ENCODE measurements around the gene GLI3. TPM values are rescaled to one million over a fixed set of nuclear protein-coding genes. Genes with fewer than 3 reads are reported as not detected.

GLI3 gene
- total RNA-seq, 1 experiment from 2014 or later = 45.0 TPM

DNA sequence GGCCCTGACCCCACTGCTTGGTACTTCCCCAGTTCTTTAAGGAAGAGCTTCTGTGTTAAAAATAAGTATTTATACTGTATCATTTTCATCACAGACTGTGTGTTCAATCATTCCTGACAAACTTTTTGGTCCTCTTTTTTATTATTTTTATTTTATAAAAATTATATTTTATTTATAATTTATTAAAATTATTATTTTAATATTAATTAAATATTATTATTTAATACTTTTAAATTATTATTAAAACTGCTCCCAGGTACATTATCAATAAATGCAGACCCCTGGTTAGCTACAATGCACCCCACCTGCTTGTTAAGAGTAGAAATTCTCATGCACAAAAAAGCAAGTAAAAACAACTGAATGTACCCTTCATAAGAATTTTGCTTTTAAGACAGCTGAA, 172.0 kb downstream of the GLI3 start:
- H2BK12ac ChIP-seq (ENCODE audit: insufficient read length, low read depth, low read length) = no peak overlapping the region
- no peaks in the 10 kb centered on the region for H3K79me1 ChIP-seq (ENCODE audit: insufficient read depth, low read depth, low read length, poor library complexity, severe bottlenecking)
- H3K36me3 Mint-ChIP-seq (ENCODE audit: insufficient read depth in 1 of 3, low read depth in 3 of 3) = no peaks in the 10 kb centered on the region
- H3K18ac ChIP-seq (ENCODE audit: insufficient read length, low read depth, low read length) = no peak overlapping the region
- H3K9me3 ChIP-seq (ENCODE audit: control insufficient read depth, low read depth, low read length) = no peaks in the 10 kb centered on the region
- no peak overlapping the region for H4K5ac ChIP-seq (ENCODE audit: insufficient read length, low read depth, low read length)
- no peak overlapping the region for H2BK5ac ChIP-seq (ENCODE audit: insufficient read length, low read length)
- peaks cover 47 to 50% of the 10 kb centered on the region in 2 experiments for H3K4me1 Mint-ChIP-seq
- no peak overlapping the region for H2BK20ac ChIP-seq (ENCODE audit: low read depth, low read length, poor library complexity, severe bottlenecking)
- peaks cover 11% of the 10 kb centered on the region; the same call in 1 of the 2 replicates for H3K4me1 ChIP-seq (ENCODE audit: insufficient read depth, low read length)
- H3K27ac Mint-ChIP-seq = peak overlapping the region in 1 of 3 experiments; percentile 95; a peak in 1 of 7 replicates
- H3K27ac ChIP-seq (ENCODE audit: insufficient read length, low read depth, low read length) = no peak overlapping the region
- no peaks in the 10 kb centered on the region for H4K20me1 ChIP-seq (ENCODE audit: control insufficient read depth, insufficient read depth, insufficient read length)
- H3K27me3 ChIP-seq (ENCODE audit: insufficient read depth, low read length) = no peaks in the 10 kb centered on the region; the same call in 1 of the 2 replicates
- no peak overlapping the region for H2AK5ac ChIP-seq (ENCODE audit: insufficient read length, low read length)
- H3K27me3 Mint-ChIP-seq (ENCODE audit: low read depth) = no peaks in the 10 kb centered on the region; the same call in 1 of the 2 replicates
- H3K4me2 ChIP-seq (ENCODE audit: insufficient read depth, insufficient read length, low read length) = no peak overlapping the region
- H3K56ac ChIP-seq (ENCODE audit: insufficient read length, low read depth, low read length) = no peak overlapping the region
- H3K4ac ChIP-seq (ENCODE audit: low read depth, low read length) = no peak overlapping the region
- no peak overlapping the region for H3T11ph ChIP-seq (ENCODE audit: low read length)
- H3K9ac ChIP-seq (ENCODE audit: extremely low read depth, insufficient read length, low read length) = no peak overlapping the region
- 0 out of 5 replicates have a peak overlapping the region, but pooled peaks of 1 of the 2 experiments have one; percentile 8 for H3K4me3 Mint-ChIP-seq
- no peak overlapping the region for H4K91ac ChIP-seq (ENCODE audit: insufficient read length, low read depth, low read length)
- no peak overlapping the region for H2BK120ac ChIP-seq (ENCODE audit: low read depth, low read length, poor library complexity, severe bottlenecking)
- H3K23ac ChIP-seq (ENCODE audit: insufficient read length, low read depth, low read length) = no peak overlapping the region
- no peaks in the 10 kb centered on the region for H3K23me2 ChIP-seq (ENCODE audit: insufficient read length, low read depth, low read length, poor library complexity, severe bottlenecking)
- no peak for DNase-seq
- no peak for TF ChIP-seq CTCF (conservative IDR thresholded peaks at IDR 0.05)
- H3K79me2 ChIP-seq (ENCODE audit: insufficient read depth, low read length) = no peaks in the 10 kb centered on the region
- no peak overlapping the region for H2AFZ ChIP-seq (ENCODE audit: low read length)
- H4K8ac ChIP-seq (replicated peaks; ENCODE audit: insufficient read length, low read depth, low read length) = no peak overlapping the region
- no peak overlapping the region for H3K14ac ChIP-seq (ENCODE audit: insufficient read depth, low read length)
- no peak overlapping the region for H2BK15ac ChIP-seq (ENCODE audit: low read depth, low read length)
- no peaks in the 10 kb centered on the region for H3K9me3 Mint-ChIP-seq
